Testis (tissue), 3 donors: ENCODE results near the gene LPIN1. TPM values are rescaled to one million over a fixed set of nuclear protein-coding genes. Genes with fewer than 3 reads are reported as not detected.

Source experiments
- DNase-seq: peaks from one replicate; pipeline ENCODE4 v3.0.0-alpha.2; 2019
- H3K27ac ChIP-seq, 2 donors: fragments of 200-600 bp; sonication (generic); one replicate each; pipeline ENCODE4 v1.5.1; 2019
- H3K27me3 ChIP-seq: fragments of 200-600 bp; sonication (generic); one replicate; pipeline ENCODE4 v1.5.1; 2019
- H3K36me3 ChIP-seq: fragments of 200-600 bp; sonication (generic); one replicate; pipeline ENCODE4 v1.5.1; 2017; ENCODE audit warnings: low read depth; ENCODE audit errors: missing control alignments
- H3K4me1 ChIP-seq: fragments of 200-600 bp; sonication (generic); one replicate; pipeline ENCODE4 v1.5.1; 2019
- H3K4me3 ChIP-seq, 2 donors: fragments of 200-600 bp; sonication (generic); one replicate each; pipeline ENCODE4 v1.5.1; 2017 to 2019
- H3K9me3 ChIP-seq: fragments of 200-600 bp; sonication (generic); one replicate; pipeline ENCODE4 v1.5.1; 2017
- CTCF ChIP-seq, 3 experiments: fragments of 450-650 bp in 2 of 3; fragments of 200-600 bp in 1 of 3; sonication (generic) in 1 of 3; IDR thresholded peaks; one replicate each; pipeline ENCODE4 v1.5.1; 2016 to 2019; ENCODE audit warnings: antibody characterized with exemption in 3 of 3, mild to moderate bottlenecking in 2 of 3, moderate library complexity in 1 of 3
- POLR2A ChIP-seq: fragments of 450-650 bp; IDR thresholded peaks from one replicate; pipeline ENCODE4 v1.6.1; 2017; ENCODE audit warnings: antibody characterized with exemption, mild to moderate bottlenecking, moderate library complexity
- WGBS, 2 donors: methylation state at CpG; one replicate each; pipeline ENCODE4 v1.1.5; 2018; 5-methylcytosine and 5-hydroxymethylcytosine counted together
- intact Hi-C: fragments of 100-400 bp; cut with DNase I; formaldehyde crosslinking; loops from one replicate; pipeline ENCODE4 v1.15.1; 2023; ENCODE audit warnings: low total_unique reads
- polyA plus RNA-seq: library from polyadenylated mRNA; stranded (reverse); fragments of 350-450 nt; fragmentation: Illumina TruSeq; extraction: RNeasy Lipid Tissue Mini Kit (QIAGEN cat#74804); gene quantifications from one replicate; pipeline ENCODE4 v1.2.3, GENCODE V29; 2014; ENCODE audit warnings: low read depth, low replicate concordance; ENCODE audit not compliant: insufficient read depth
- total RNA-seq, 2 donors: library from RNA; depleted of rRNA; stranded (reverse); fragments of >200 nt; gene quantifications; one replicate each; pipeline ENCODE4 v1.2.3, GENCODE V29; 2016

LPIN1 gene
- total and polyA plus RNA-seq, 3 donors from 2014 or later: 90.0 to 198 (median 169) TPM

- peaks cover 28% of the 10 kb centered on the region for H3K4me1 ChIP-seq
- no peaks in the 10 kb centered on the region for H3K9me3 ChIP-seq
- peak overlapping the region; percentile 35 to 85 for H3K27ac ChIP-seq
- intact Hi-C loops: no loop called here
- H3K36me3 ChIP-seq: no peaks in the 10 kb centered on the region
- no peaks in the 10 kb centered on the region for H3K27me3 ChIP-seq
- 38 to 52% methylated on average over 27 of the region's 27 CpGs for WGBS, 2 donors
- no peak for TF ChIP-seq POLR2A
- TF ChIP-seq CTCF (IDR thresholded peaks at IDR 0.05): no peak
- peak overlapping the region; percentile 65 to 77 for H3K4me3 ChIP-seq
- DNase-seq: no peak
Measured at GRCh38 chr2:11745613-11746375, 638 bp upstream of the LPIN1 start.

GRCh38 chr2:11746807-11747459, 501 bp downstream of the LPIN1 start:
- intact Hi-C loops: no loop called here
- peak; percentile 37 for DNase-seq
- Histone ChIP-seq H3K9me3 (no peaks in the 10 kb centered on the region), H3K36me3 (no peaks in the 10 kb centered on the region), H3K4me3 (peak overlapping the region; percentile 65 to 77), H3K27ac (peak overlapping the region; percentile 83 to 85), H3K4me1 (peaks cover 31% of the 10 kb centered on the region), H3K27me3 (no peaks in the 10 kb centered on the region)
- TF ChIP-seq POLR2A: no peak
- TF ChIP-seq CTCF (IDR thresholded peaks at IDR 0.05): no peak
- WGBS, 2 donors: 0 to 3% methylated on average over 8 to 41 of the region's 42 CpGs

GRCh38 chr2:11748018-11748860, 1.8 kb downstream of the LPIN1 start:
- peak overlapping the region; percentile 3 to 77 for H3K4me3 ChIP-seq
- H3K27me3 ChIP-seq: no peaks in the 10 kb centered on the region
- TF ChIP-seq CTCF (IDR thresholded peaks at IDR 0.05) (no peak), POLR2A (no peak)
- peaks cover 38% of the 10 kb centered on the region for H3K4me1 ChIP-seq
- DNase-seq: no peak
- 56 to 66% methylated on average over 19 of the region's 19 CpGs for WGBS, 2 donors
- H3K27ac ChIP-seq: peak overlapping the region; percentile 83 to 85
- intact Hi-C loops: no loop called here
- no peaks in the 10 kb centered on the region for H3K36me3 ChIP-seq
- no peaks in the 10 kb centered on the region for H3K9me3 ChIP-seq

- WGBS, 2 donors: 68 to 75% methylated on average over 12 to 13 of the region's 13 CpGs
- TF ChIP-seq POLR2A (no peak), CTCF (IDR thresholded peaks at IDR 0.05) (no peak)
- Histone ChIP-seq H3K27ac (peak overlapping the region; percentile 83 to 85), H3K9me3 (no peaks in the 10 kb centered on the region), H3K27me3 (no peaks in the 10 kb centered on the region), H3K4me1 (peaks cover 41% of the 10 kb centered on the region), H3K4me3 (peak overlapping the region in 1 of 2 donors; percentile 77), H3K36me3 (no peaks in the 10 kb centered on the region)
- no peak for DNase-seq
- intact Hi-C loops: no loop called here
Measured at GRCh38 chr2:11748861-11749645, 2.6 kb downstream of the LPIN1 start.
